ENCODE measurements around the gene MTCL1. TPM values are rescaled to one million over a fixed set of nuclear protein-coding genes. Genes with fewer than 3 reads are reported as not detected.

MTCL1 gene
- total RNA-seq, 1 donor from 2014 or later: 2.9 TPM

DNA sequence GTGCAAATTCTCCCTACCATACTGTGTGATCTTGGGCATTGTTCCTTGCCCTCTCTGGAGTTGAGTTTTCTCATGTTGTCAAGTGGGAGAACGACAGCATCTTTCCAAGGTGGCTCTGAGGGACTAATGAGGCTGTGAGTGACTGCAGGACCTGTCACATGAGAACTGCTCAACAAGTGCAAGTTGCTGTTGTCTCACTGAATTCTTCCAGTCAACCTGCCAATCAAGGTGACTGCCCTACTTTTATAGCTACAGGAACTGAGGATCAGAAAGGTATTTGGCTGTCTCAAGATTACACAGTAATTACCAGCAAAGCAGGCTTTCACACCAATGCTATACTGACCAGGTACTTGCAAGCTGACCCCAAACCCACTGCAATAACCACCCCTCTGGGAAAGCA is 137.6 kb downstream of the MTCL1 start:
- POLR2A ChIA-PET: no interaction called here
- no peaks in the 10 kb centered on the region for H3K27me3 Mint-ChIP-seq
- ATAC-seq (ENCODE audit: low read depth): no peak
- intact Hi-C loops (cut with micrococcal nuclease): no loop called here
- no peak overlapping the region for H3K4me3 Mint-ChIP-seq
- H3K4me1 Mint-ChIP-seq: no peaks in the 10 kb centered on the region
- H3K9me3 Mint-ChIP-seq: no peaks in the 10 kb centered on the region
- no peak overlapping the region for H3K27ac Mint-ChIP-seq
- CTCF ChIA-PET: no interaction called here
- no peak for DNase-seq
- TF ChIP-seq, protein P1, sequence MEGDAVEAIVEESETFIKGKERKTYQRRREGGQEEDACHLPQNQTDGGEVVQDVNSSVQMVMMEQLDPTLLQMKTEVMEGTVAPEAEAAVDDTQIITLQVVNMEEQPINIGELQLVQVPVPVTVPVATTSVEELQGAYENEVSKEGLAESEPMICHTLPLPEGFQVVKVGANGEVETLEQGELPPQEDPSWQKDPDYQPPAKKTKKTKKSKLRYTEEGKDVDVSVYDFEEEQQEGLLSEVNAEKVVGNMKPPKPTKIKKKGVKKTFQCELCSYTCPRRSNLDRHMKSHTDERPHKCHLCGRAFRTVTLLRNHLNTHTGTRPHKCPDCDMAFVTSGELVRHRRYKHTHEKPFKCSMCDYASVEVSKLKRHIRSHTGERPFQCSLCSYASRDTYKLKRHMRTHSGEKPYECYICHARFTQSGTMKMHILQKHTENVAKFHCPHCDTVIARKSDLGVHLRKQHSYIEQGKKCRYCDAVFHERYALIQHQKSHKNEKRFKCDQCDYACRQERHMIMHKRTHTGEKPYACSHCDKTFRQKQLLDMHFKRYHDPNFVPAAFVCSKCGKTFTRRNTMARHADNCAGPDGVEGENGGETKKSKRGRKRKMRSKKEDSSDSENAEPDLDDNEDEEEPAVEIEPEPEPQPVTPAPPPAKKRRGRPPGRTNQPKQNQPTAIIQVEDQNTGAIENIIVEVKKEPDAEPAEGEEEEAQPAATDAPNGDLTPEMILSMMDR (IDR thresholded peaks at IDR 0.05): no peak
- no peaks in the 10 kb centered on the region for H3K36me3 Mint-ChIP-seq (ENCODE audit: low read depth)

DNA sequence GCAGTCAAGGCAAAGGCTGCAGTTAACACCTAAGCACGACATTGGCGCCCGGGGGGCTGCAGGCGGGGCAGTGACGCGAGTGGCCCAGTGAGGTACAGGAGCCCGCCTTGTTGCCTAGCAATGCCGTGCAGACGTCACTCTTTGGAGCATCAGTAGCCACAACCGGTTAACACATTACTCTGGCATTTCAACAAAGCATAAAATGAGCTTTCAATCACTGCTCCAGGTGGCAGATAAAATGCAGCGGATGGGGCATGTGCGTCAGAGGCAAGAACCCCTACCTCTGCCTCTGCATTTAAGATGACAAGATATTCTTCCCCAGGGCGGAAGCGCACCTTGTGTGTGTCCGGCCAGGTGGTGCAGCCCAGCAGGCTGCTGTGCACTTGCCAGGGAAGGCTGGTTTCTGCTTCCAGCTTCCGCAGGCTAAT is 139.4 kb downstream of the MTCL1 start:
- DNase-seq: no peak
- TF ChIP-seq, protein P1 (IDR thresholded peaks at IDR 0.05): no peak
- Mint-ChIP-seq H3K27me3 (no peaks in the 10 kb centered on the region), H3K4me3 (no peak overlapping the region), H3K9me3 (no peaks in the 10 kb centered on the region), H3K36me3 (ENCODE audit: low read depth) (no peaks in the 10 kb centered on the region), H3K27ac (no peak overlapping the region), H3K4me1 (no peaks in the 10 kb centered on the region)
- ChIA-PET POLR2A (no interaction called here), CTCF (no interaction called here)
- intact Hi-C loops (cut with micrococcal nuclease): no loop called here
- ATAC-seq (ENCODE audit: low read depth): no peak

DNA sequence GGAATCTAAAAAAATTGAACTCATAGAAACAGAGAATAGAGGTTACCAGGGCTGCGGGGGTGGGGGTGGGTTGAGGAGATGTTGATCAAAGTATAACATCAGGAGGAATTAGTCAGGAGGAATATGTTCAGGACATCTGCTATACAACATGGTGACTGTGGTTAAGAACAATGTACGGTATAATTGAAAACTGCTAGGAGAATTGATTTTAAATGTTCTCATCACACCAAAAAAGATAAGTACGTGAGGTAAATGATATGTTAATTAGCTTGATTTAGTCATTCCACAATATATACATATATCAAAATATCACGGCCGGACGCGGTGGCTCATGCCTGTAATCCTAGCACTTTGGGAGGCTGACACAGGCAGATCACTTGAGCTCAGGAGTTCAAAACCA is 140.2 kb downstream of the MTCL1 start:
- no peaks in the 10 kb centered on the region for H3K36me3 Mint-ChIP-seq (ENCODE audit: low read depth)

DNA sequence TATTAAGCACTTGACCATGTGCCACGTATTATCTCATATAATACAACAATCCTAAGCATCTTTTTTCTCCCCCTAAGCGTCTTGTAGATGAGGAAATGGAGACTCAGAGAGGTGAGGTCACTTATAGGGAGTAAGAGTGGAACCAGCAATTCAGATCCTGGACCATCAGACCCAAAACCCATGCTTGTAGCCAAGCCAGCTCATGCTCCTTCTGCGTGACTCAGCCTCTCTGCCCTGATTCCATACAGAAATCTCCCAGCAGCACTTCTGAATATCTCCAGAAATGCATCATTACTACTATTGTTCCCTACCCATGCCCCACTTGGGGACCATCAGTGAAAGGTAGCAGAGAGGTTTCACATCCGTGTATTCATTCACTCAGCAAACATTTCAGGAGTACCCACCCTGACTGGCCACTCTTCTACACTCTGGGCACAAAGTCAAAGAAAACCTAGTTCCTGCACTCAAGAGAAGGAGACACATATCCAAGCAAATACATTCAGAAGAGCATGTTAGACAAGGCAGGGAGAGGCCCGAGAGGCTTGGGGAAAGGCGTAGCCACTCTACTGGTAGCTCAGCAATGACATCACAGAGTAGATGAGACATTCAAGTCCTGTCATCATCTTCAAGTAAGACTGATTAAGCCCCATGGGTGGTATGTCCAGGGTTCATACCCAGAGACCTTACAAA is 141.9 kb downstream of the MTCL1 start:
- H3K36me3 Mint-ChIP-seq (ENCODE audit: low read depth): no peaks in the 10 kb centered on the region
- CTCF ChIA-PET: no interaction called here
- peaks cover 5% of the 10 kb centered on the region for H3K9me3 Mint-ChIP-seq
- TF ChIP-seq, protein P1 (IDR thresholded peaks at IDR 0.05): no peak
- POLR2A ChIA-PET: no interaction called here
- DNase-seq (no peak), ATAC-seq (ENCODE audit: low read depth) (no peak)
- intact Hi-C loops (cut with micrococcal nuclease): no loop called here
- H3K4me1 Mint-ChIP-seq: no peaks in the 10 kb centered on the region
- H3K4me3 Mint-ChIP-seq: no peak overlapping the region
- no peaks in the 10 kb centered on the region for H3K27me3 Mint-ChIP-seq
- H3K27ac Mint-ChIP-seq: no peak overlapping the region

More for the DNA sequence above, 140.2 kb downstream of the MTCL1 start:
- intact Hi-C loops (cut with micrococcal nuclease): no loop called here
- TF ChIP-seq, protein P1 (IDR thresholded peaks at IDR 0.05): no peak
- ChIA-PET CTCF (no interaction called here), POLR2A (interaction anchor here (0.7 kb wide), 1 partner anchor 99 kb away, joined by 3 read pairs; no protein-coding TSS in a partner anchor)
- DNase-seq (no peak), ATAC-seq (ENCODE audit: low read depth) (no peak)
- Mint-ChIP-seq H3K9me3 (peaks cover 4% of the 10 kb centered on the region), H3K4me3 (no peak overlapping the region), H3K4me1 (no peaks in the 10 kb centered on the region), H3K27ac (no peak overlapping the region), H3K27me3 (no peaks in the 10 kb centered on the region)

DNA sequence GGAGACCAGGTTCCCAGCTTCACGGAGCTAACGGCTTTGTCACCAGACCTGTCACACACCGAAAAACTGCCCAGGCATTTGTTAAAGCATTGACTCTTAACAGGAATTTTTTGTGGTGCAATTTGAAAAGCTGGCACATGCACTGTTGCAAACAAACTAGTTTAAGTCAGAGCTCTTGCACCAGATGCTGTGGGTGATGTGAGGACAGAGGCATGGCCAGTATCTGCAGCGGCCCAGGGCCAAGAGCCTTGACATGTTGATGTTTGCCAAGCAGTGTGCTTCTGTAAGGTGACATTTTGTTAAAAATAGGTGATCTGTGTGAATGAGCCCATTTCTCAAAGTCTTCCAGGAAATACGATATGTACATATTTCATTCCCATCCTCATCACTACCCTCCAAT is 142.5 kb downstream of the MTCL1 start:
- ATAC-seq (ENCODE audit: low read depth) (no peak), DNase-seq (no peak)
- Mint-ChIP-seq H3K4me3 (no peak overlapping the region), H3K4me1 (no peaks in the 10 kb centered on the region), H3K27me3 (no peaks in the 10 kb centered on the region), H3K36me3 (ENCODE audit: low read depth) (no peaks in the 10 kb centered on the region), H3K9me3 (peaks cover 5% of the 10 kb centered on the region), H3K27ac (no peak overlapping the region)
- TF ChIP-seq, protein P1 (IDR thresholded peaks at IDR 0.05): no peak
- intact Hi-C loops (cut with micrococcal nuclease): no loop called here
- POLR2A ChIA-PET: no interaction called here
- CTCF ChIA-PET: no interaction called here
